GM18520 (cell line): ENCODE measurements around the gene DNASE1L1.
"Not testable (repeated sequence)": the region's sequence is repeated elsewhere in the genome, so short reads cannot be mapped to it uniquely, and the experiment has no call there.

Source experiments
- ATAC-seq: cut with Tn5 transposase; IDR thresholded peaks from one replicate; pipeline ENCODE4 v1.9.1; 2021; ENCODE audit not compliant: unreplicated experiment

Gene DNASE1L1

GRCh38 chrX:154408659-154409221 is 314 bp downstream of the DNASE1L1 start:
- ATAC-seq: no peak

GRCh38 chrX:154404625-154405192 is 4.3 kb downstream of the DNASE1L1 start:
- ATAC-seq: no peak

- no peak for ATAC-seq
Observed at GRCh38 chrX:154403858-154404257, 5.2 kb downstream of the DNASE1L1 start.

- no peak for ATAC-seq
Observed at GRCh38 chrX:154403192-154403591, 5.9 kb downstream of the DNASE1L1 start.

GRCh38 chrX:154402622-154403127 is 6.4 kb downstream of the DNASE1L1 start:
- ATAC-seq: no peak

GRCh38 chrX:154401918-154402621 is 7.0 kb downstream of the DNASE1L1 start:
- ATAC-seq: no peak

GRCh38 chrX:154401045-154401799 is 7.8 kb downstream of the DNASE1L1 start:
- no peak for ATAC-seq

- not testable (repeated sequence) for ATAC-seq
Observed at GRCh38 chrX:154400369-154400817, 8.7 kb downstream of the DNASE1L1 start.

GRCh38 chrX:154399527-154400368 is 9.3 kb downstream of the DNASE1L1 start:
- ATAC-seq: no peak

GRCh38 chrX:154398668-154399526 is 10.2 kb downstream of the DNASE1L1 start:
- no peak for ATAC-seq

- peak; percentile 79 for ATAC-seq
Observed at GRCh38 chrX:154397888-154398667, 11.0 kb downstream of the DNASE1L1 start, which contains the start of gene RPL10. TSS of gene RPL10 (plus strand) at chrX:154398377. CDS start at chrX:154398520, 143 bp downstream.

GRCh38 chrX:154396973-154397887 is 11.8 kb downstream of the DNASE1L1 start:
- peak; percentile 29 for ATAC-seq

- ATAC-seq: not testable (repeated sequence)
Observed at GRCh38 chrX:154396363-154396762, 12.7 kb downstream of the DNASE1L1 start.

GRCh38 chrX:154389812-154390747 is 19.0 kb downstream of the DNASE1L1 start:
- ATAC-seq: peak; percentile 61

GRCh38 chrX:154388649-154389048 is 20.4 kb downstream of the DNASE1L1 start:
- not testable (repeated sequence) for ATAC-seq

GRCh38 chrX:154388094-154388493 is 21.0 kb downstream of the DNASE1L1 start:
- ATAC-seq: not testable (repeated sequence)
